DOHH2 (cell line): ENCODE measurements around the gene DUSP1.

Experiments
- H3F3A ChIP-seq: fragments of 200-600 bp; sonication (generic), shearing (Covaris generic); 2 replicates; pipeline ENCODE4 v1.6.0; 2016; ENCODE audit warnings: antibody characterized with exemption, mild to moderate bottlenecking; ENCODE audit not compliant: control insufficient read depth, insufficient read depth
- H3K27ac ChIP-seq: fragments of 200-600 bp; sonication (generic); 2 replicates; pipeline ENCODE4 v1.5.1; 2014; ENCODE audit warnings: low read depth, mild to moderate bottlenecking, low read length, moderate library complexity
- H3K27me3 ChIP-seq: fragments of 200-600 bp; sonication (generic); 2 replicates; pipeline ENCODE4 v1.6.1; 2014; ENCODE audit warnings: mild to moderate bottlenecking, low read length, mixed read lengths; ENCODE audit not compliant: control insufficient read depth
- H3K36me3 ChIP-seq: fragments of 200-600 bp; sonication (generic); 2 replicates; pipeline ENCODE4 v1.6.1; 2014; ENCODE audit warnings: mild to moderate bottlenecking, low read length, moderate library complexity, mixed read lengths; ENCODE audit not compliant: control insufficient read depth
- H3K4me1 ChIP-seq: fragments of 200-600 bp; sonication (generic); 2 replicates; pipeline ENCODE4 v1.6.1; 2014; ENCODE audit warnings: mild to moderate bottlenecking, low read length, mixed read lengths; ENCODE audit not compliant: control insufficient read depth
- H3K4me2 ChIP-seq: fragments of 200-600 bp; sonication (generic); 2 replicates; pipeline ENCODE4 v1.6.0; 2014; ENCODE audit warnings: mild to moderate bottlenecking, low read length, moderate library complexity
- H3K4me3 ChIP-seq: fragments of 200-600 bp; sonication (generic); 2 replicates; pipeline ENCODE4 v1.5.1; 2014; ENCODE audit warnings: mild to moderate bottlenecking, low read length, mixed read lengths
- H3K79me2 ChIP-seq: fragments of 200-600 bp; sonication (generic); 2 replicates; pipeline ENCODE4 v1.6.1; 2014; ENCODE audit warnings: mild to moderate bottlenecking, low read length, mixed read lengths; ENCODE audit not compliant: control insufficient read depth
- H3K9me2 ChIP-seq: fragments of 200-600 bp; sonication (generic); replicated peaks from 2 replicates; pipeline ENCODE4 v1.6.1; 2014; ENCODE audit warnings: mild to moderate bottlenecking, low read length, mixed read lengths; ENCODE audit not compliant: control insufficient read depth
- H3K9me3 ChIP-seq: fragments of 200-600 bp; sonication (generic); 2 replicates; pipeline ENCODE4 v1.6.1; 2014; ENCODE audit warnings: antibody characterized with exemption, low read length, mixed read lengths; ENCODE audit not compliant: control insufficient read depth, insufficient read depth
- H4K20me1 ChIP-seq: fragments of 200-600 bp; sonication (generic); 2 replicates; pipeline ENCODE4 v1.6.0; 2014; ENCODE audit warnings: low read depth, mild to moderate bottlenecking, antibody characterized with exemption, low read length, moderate library complexity; ENCODE audit not compliant: control insufficient read depth, insufficient read depth
- EZH2phosphoT487 ChIP-seq: fragments of 200-600 bp; sonication (generic); IDR thresholded peaks from 2 replicates; pipeline ENCODE4 v1.6.1; 2017; ENCODE audit warnings: borderline replicate concordance, mild to moderate bottlenecking, antibody characterized with exemption, low read length, moderate library complexity, mixed read lengths
- TF ChIP-seq, protein P1 (sequence below): fragments of 200-600 bp; sonication (generic); IDR thresholded peaks from one replicate; pipeline ENCODE4 v1.5.1; 2014; ENCODE audit warnings: antibody characterized with exemption, mild to moderate bottlenecking, low read depth, low read length; ENCODE audit not compliant: poor library complexity, severe bottlenecking

The DUSP1 gene

DNA sequence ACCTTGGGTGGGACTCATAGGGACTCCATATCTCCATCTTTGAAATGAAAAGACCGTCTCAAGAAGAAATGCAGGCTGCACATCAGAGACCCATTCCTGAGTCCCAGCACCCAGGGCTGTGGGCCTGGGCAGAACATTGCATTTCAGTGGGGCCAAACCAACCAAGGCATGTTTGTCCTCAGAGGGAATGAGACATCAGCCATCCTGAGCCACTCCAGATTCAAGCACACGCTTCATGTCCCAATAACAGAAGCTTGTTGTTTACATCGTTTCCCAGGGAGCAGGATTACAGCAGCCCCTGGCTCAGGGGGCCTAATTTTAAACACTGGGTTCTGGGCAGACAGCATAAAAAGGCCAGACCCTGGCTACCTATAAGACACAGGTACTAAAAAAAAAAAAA lies 24.3 kb downstream of the DUSP1 start:
- no peaks in the 10 kb centered on the region for H3K9me2 ChIP-seq
- no peaks in the 10 kb centered on the region for H3K79me2 ChIP-seq
- no peaks in the 10 kb centered on the region for H4K20me1 ChIP-seq
- no peaks in the 10 kb centered on the region for H3F3A ChIP-seq
- H3K4me2 ChIP-seq, result no peak overlapping the region
- no peak overlapping the region for H3K27ac ChIP-seq
- peaks cover 9% of the 10 kb centered on the region for H3K4me1 ChIP-seq
- no peaks in the 10 kb centered on the region for H3K9me3 ChIP-seq
- TF ChIP-seq EZH2phosphoT487, result no peak
- TF ChIP-seq, protein P1, sequence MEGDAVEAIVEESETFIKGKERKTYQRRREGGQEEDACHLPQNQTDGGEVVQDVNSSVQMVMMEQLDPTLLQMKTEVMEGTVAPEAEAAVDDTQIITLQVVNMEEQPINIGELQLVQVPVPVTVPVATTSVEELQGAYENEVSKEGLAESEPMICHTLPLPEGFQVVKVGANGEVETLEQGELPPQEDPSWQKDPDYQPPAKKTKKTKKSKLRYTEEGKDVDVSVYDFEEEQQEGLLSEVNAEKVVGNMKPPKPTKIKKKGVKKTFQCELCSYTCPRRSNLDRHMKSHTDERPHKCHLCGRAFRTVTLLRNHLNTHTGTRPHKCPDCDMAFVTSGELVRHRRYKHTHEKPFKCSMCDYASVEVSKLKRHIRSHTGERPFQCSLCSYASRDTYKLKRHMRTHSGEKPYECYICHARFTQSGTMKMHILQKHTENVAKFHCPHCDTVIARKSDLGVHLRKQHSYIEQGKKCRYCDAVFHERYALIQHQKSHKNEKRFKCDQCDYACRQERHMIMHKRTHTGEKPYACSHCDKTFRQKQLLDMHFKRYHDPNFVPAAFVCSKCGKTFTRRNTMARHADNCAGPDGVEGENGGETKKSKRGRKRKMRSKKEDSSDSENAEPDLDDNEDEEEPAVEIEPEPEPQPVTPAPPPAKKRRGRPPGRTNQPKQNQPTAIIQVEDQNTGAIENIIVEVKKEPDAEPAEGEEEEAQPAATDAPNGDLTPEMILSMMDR, result no peak
- peaks cover 8% of the 10 kb centered on the region for H3K27me3 ChIP-seq
- H3K4me3 ChIP-seq, result no peak overlapping the region
- no peaks in the 10 kb centered on the region for H3K36me3 ChIP-seq

DNA sequence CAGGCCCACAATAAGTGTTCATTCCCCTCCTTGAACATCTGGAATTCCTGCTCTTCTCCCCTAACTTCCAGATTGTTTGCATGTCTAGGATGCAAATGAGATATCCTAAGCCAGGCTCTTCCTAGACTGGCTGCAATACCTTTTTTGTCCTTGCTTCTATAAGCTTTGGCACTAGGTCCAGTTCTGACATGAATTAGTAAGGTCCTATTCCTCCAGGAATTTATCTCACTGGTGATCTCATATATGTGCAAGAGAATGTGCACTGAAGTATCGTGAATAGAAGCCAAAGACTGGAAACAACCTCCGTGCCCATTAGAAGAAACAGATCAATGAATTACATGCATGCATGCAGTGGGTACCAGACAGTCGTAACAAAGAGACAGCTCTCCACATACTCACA lies 25.2 kb downstream of the DUSP1 start:
- TF ChIP-seq, protein P1, result no peak
- no peak for TF ChIP-seq EZH2phosphoT487
- Histone ChIP-seq H3K27me3 (peaks cover 2% of the 10 kb centered on the region; the same call in 1 of the 2 replicates), H3K4me1 (peaks cover 14% of the 10 kb centered on the region), H3K9me2 (no peaks in the 10 kb centered on the region), H3K4me2 (no peak overlapping the region), H3K27ac (no peak overlapping the region), H3K9me3 (no peaks in the 10 kb centered on the region), H3K79me2 (no peaks in the 10 kb centered on the region), H3F3A (no peaks in the 10 kb centered on the region), H3K4me3 (no peak overlapping the region), H3K36me3 (no peaks in the 10 kb centered on the region), H4K20me1 (no peaks in the 10 kb centered on the region)

DNA sequence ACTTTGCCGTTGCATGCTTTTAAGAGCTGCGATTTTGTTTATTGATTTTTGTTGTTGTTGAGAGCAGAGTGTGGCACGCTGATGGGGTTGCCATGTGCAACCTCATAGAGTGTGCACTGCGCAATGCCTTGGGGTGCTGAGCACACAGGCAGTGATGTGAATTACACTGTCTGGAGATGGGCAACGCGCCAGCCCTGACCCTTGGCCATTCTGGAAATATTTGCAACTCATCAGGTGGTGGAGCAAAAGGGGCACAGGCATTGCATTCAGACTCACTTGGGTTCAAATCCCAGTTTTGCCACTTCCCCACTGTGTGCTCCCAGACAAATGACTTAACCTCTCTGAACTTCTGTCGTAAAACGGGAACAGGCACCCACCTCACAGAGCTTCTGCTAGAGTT lies 25.6 kb downstream of the DUSP1 start:
- Histone ChIP-seq H3K4me1 (peaks cover 14% of the 10 kb centered on the region), H3K9me3 (no peaks in the 10 kb centered on the region), H3K9me2 (no peaks in the 10 kb centered on the region), H3K36me3 (no peaks in the 10 kb centered on the region), H3K27ac (no peak overlapping the region), H3K4me3 (no peak overlapping the region), H4K20me1 (no peaks in the 10 kb centered on the region), H3F3A (no peaks in the 10 kb centered on the region), H3K79me2 (no peaks in the 10 kb centered on the region), H3K27me3 (peaks cover 2% of the 10 kb centered on the region; the same call in 1 of the 2 replicates), H3K4me2 (no peak overlapping the region)
- TF ChIP-seq, protein P1, result no peak
- TF ChIP-seq EZH2phosphoT487, result no peak
